KOPT-K1 (cell line): ENCODE results near the gene FKRP.
"Not testable (repeated sequence)": the region's sequence is repeated elsewhere in the genome, so short reads cannot be mapped to it uniquely, and the experiment has no call there.

Experiments used
- H3K27ac ChIP-seq: fragments of 200-600 bp; sonication (generic); 2 replicates; pipeline ENCODE4 v1.5.1; 2016; ENCODE audit warnings: antibody characterized with exemption, mild to moderate bottlenecking, low read depth, low read length; ENCODE audit not compliant: poor library complexity, severe bottlenecking
- H3K36me3 ChIP-seq: fragments of 200-600 bp; sonication (generic); 2 replicates; pipeline ENCODE4 v1.5.1; 2017; ENCODE audit warnings: antibody characterized with exemption, mild to moderate bottlenecking, low read length, moderate library complexity; ENCODE audit not compliant: insufficient read depth
- H3K9me3 ChIP-seq: fragments of 200-600 bp; sonication (generic); 2 replicates; pipeline ENCODE4 v1.5.1; 2017; ENCODE audit warnings: antibody characterized with exemption, low read length, mild to moderate bottlenecking; ENCODE audit not compliant: insufficient read depth, poor library complexity, severe bottlenecking

The FKRP gene

GRCh38 chr19:46776927-46777911 is 31.4 kb downstream of the FKRP start:
- Histone ChIP-seq H3K9me3 (no peaks in the 10 kb centered on the region), H3K27ac (no peak overlapping the region), H3K36me3 (peaks cover 85% of the 10 kb centered on the region)

GRCh38 chr19:46777956-46778645 is 32.2 kb downstream of the FKRP start:
- not testable (repeated sequence) for H3K9me3 ChIP-seq, H3K27ac ChIP-seq
- H3K36me3 ChIP-seq = peaks cover 94% of the 10 kb centered on the region

- H3K36me3 ChIP-seq = peaks cover 88% of the 10 kb centered on the region
- no peak overlapping the region for H3K27ac ChIP-seq
- H3K9me3 ChIP-seq = no peaks in the 10 kb centered on the region
Measured at GRCh38 chr19:46782355-46783019, 36.6 kb downstream of the FKRP start.

GRCh38 chr19:46783670-46784069 is 37.8 kb downstream of the FKRP start:
- Histone ChIP-seq H3K9me3 (no peaks in the 10 kb centered on the region), H3K27ac (peak overlapping the region; percentile 93), H3K36me3 (peaks cover 76% of the 10 kb centered on the region)

- peak overlapping the region; percentile 93 for H3K27ac ChIP-seq
- H3K36me3 ChIP-seq = peaks cover 68% of the 10 kb centered on the region
- no peaks in the 10 kb centered on the region for H3K9me3 ChIP-seq
Measured at GRCh38 chr19:46784262-46785053, 38.6 kb downstream of the FKRP start.

GRCh38 chr19:46785054-46785979 is 39.5 kb downstream of the FKRP start:
- H3K27ac ChIP-seq = peak overlapping the region; percentile 93
- peaks cover 59% of the 10 kb centered on the region for H3K36me3 ChIP-seq

GRCh38 chr19:46785980-46786235 is 40.1 kb downstream of the FKRP start:
- peaks cover 54% of the 10 kb centered on the region for H3K36me3 ChIP-seq
- H3K27ac ChIP-seq = peak overlapping the region; percentile 93
- no peaks in the 10 kb centered on the region for H3K9me3 ChIP-seq

More at GRCh38 chr19:46785054-46785979, 39.5 kb downstream of the FKRP start:
- H3K9me3 ChIP-seq = no peaks in the 10 kb centered on the region

GRCh38 chr19:46786236-46787039 is 40.6 kb downstream of the FKRP start:
- Histone ChIP-seq H3K36me3 (peaks cover 48% of the 10 kb centered on the region), H3K27ac (peak overlapping the region; percentile 93), H3K9me3 (no peaks in the 10 kb centered on the region)

GRCh38 chr19:46787040-46787330 is 41.1 kb downstream of the FKRP start:
- no peaks in the 10 kb centered on the region for H3K9me3 ChIP-seq
- peaks cover 43% of the 10 kb centered on the region for H3K36me3 ChIP-seq
- H3K27ac ChIP-seq = peak overlapping the region; percentile 93

GRCh38 chr19:46787331-46788261 is 41.7 kb downstream of the FKRP start:
- peak overlapping the region; percentile 93 for H3K27ac ChIP-seq
- peaks cover 37% of the 10 kb centered on the region for H3K36me3 ChIP-seq
- H3K9me3 ChIP-seq = no peaks in the 10 kb centered on the region

- Histone ChIP-seq H3K27ac (peak within 1 kb of the TSS; percentile 93), H3K9me3 (no peaks in the 10 kb centered on the region), H3K36me3 (peaks cover 28% of the 10 kb centered on the region)
Measured at GRCh38 chr19:46788262-46788967, 42.6 kb downstream of the FKRP start, which contains the start of gene SLC1A5. Gene SLC1A5, minus strand, starts transcription at chr19:46788594. Its CDS starts 629 bp downstream, at chr19:46787965.

GRCh38 chr19:46788968-46789338 is 43.1 kb downstream of the FKRP start:
- Histone ChIP-seq H3K36me3 (peaks cover 23% of the 10 kb centered on the region), H3K27ac (peak overlapping the region; percentile 93), H3K9me3 (no peaks in the 10 kb centered on the region)
